ENCODE data around the gene MRPL33. TPM values are rescaled to one million over a fixed set of nuclear protein-coding genes. Genes with fewer than 3 reads are reported as not detected.

Gene MRPL33
- total RNA-seq, 1 experiment from 2014 or later = 66.8 TPM

GRCh38 chr2:27773959-27774358 is 2.4 kb downstream of the MRPL33 start:
- H3K9me3 ChIP-seq (ENCODE audit: control insufficient read depth, low read depth, low read length) = no peaks in the 10 kb centered on the region
- peaks cover 16 to 18% of the 10 kb centered on the region in 2 experiments for H3K4me1 Mint-ChIP-seq
- H4K8ac ChIP-seq (replicated peaks; ENCODE audit: insufficient read length, low read depth, low read length) = no peak overlapping the region
- H3K18ac ChIP-seq (ENCODE audit: insufficient read length, low read depth, low read length) = no peak overlapping the region
- no peak overlapping the region for H3K27ac ChIP-seq (ENCODE audit: insufficient read length, low read depth, low read length)
- H3K56ac ChIP-seq (ENCODE audit: insufficient read length, low read depth, low read length) = no peak overlapping the region
- no peak overlapping the region for H2AK5ac ChIP-seq (ENCODE audit: insufficient read length, low read length)
- no peak overlapping the region for H2BK15ac ChIP-seq (ENCODE audit: low read depth, low read length)
- no peak overlapping the region for H3K4me2 ChIP-seq (ENCODE audit: insufficient read depth, insufficient read length, low read length)
- WGBS (ENCODE audit: extremely low coverage, insufficient read length, low lambda C conversion rate) = no CpG with 5 or more reads among the region's 5 CpGs
- H4K91ac ChIP-seq (ENCODE audit: insufficient read length, low read depth, low read length) = no peak overlapping the region
- H3K79me2 ChIP-seq (ENCODE audit: insufficient read depth, low read length) = peaks cover 18% of the 10 kb centered on the region; the same call in 1 of the 2 replicates
- H3T11ph ChIP-seq (ENCODE audit: low read length) = no peak overlapping the region
- no peak for DNase-seq
- no peak overlapping the region for H2BK120ac ChIP-seq (ENCODE audit: low read depth, low read length, poor library complexity, severe bottlenecking)
- peaks cover 8% of the 10 kb centered on the region for H3K79me1 ChIP-seq (ENCODE audit: insufficient read depth, low read depth, low read length, poor library complexity, severe bottlenecking)
- no peaks in the 10 kb centered on the region for H3K27me3 Mint-ChIP-seq (ENCODE audit: low read depth)
- no peak overlapping the region for H3K23ac ChIP-seq (ENCODE audit: insufficient read length, low read depth, low read length)
- H3K36me3 Mint-ChIP-seq (ENCODE audit: insufficient read depth in 1 of 3, low read depth in 3 of 3) = peaks cover 7 to 18% (median 16%) of the 10 kb centered on the region in 3 experiments
- H3K14ac ChIP-seq (ENCODE audit: insufficient read depth, low read length) = no peak overlapping the region
- no peak for TF ChIP-seq CTCF (conservative IDR thresholded peaks at IDR 0.05)
- peaks cover 2% of the 10 kb centered on the region for H4K20me1 ChIP-seq (ENCODE audit: control insufficient read depth, insufficient read depth, insufficient read length)
- H3K9ac ChIP-seq (ENCODE audit: extremely low read depth, insufficient read length, low read length) = no peak overlapping the region
- no peaks in the 10 kb centered on the region for H3K9me3 Mint-ChIP-seq
- H3K4me3 Mint-ChIP-seq = no peak overlapping the region
- H3K23me2 ChIP-seq (ENCODE audit: insufficient read length, low read depth, low read length, poor library complexity, severe bottlenecking) = peaks cover 5% of the 10 kb centered on the region
- H2BK5ac ChIP-seq (ENCODE audit: insufficient read length, low read length) = no peak overlapping the region
- H3K4ac ChIP-seq (ENCODE audit: low read depth, low read length) = no peak overlapping the region
- H3K27ac Mint-ChIP-seq = no peak overlapping the region
- no peaks in the 10 kb centered on the region for H3K27me3 ChIP-seq (ENCODE audit: insufficient read depth, low read length)
- no peaks in the 10 kb centered on the region for H3K4me1 ChIP-seq (ENCODE audit: insufficient read depth, low read length)
- H2BK20ac ChIP-seq (ENCODE audit: low read depth, low read length, poor library complexity, severe bottlenecking) = no peak overlapping the region
- H2AFZ ChIP-seq (ENCODE audit: low read length) = no peak overlapping the region
- H2BK12ac ChIP-seq (ENCODE audit: insufficient read length, low read depth, low read length) = no peak overlapping the region
- no peak overlapping the region for H4K5ac ChIP-seq (ENCODE audit: insufficient read length, low read depth, low read length)

All from H9 (cell line).